Heart left ventricle (tissue), 16 donors: ENCODE measurements around the gene ATG16L2. TPM values are rescaled to one million over a fixed set of nuclear protein-coding genes. Genes with fewer than 3 reads are reported as not detected.
"Not testable (repeated sequence)": the region's sequence is repeated elsewhere in the genome, so short reads cannot be mapped to it uniquely, and the experiment has no call there.

Source experiments
- ATAC-seq, 4 donors: fragments of 200-7000 bp; cut with Tn5 transposase; one replicate each; pipeline ENCODE4 v1.9.1; 2020 to 2022; ENCODE audit warnings: moderate library complexity in 4 of 4, mild to moderate bottlenecking in 3 of 4, moderate number of reproducible peaks in 1 of 4
- DNase-seq, 5 donors: peaks; one replicate each; pipeline ENCODE4 v3.0.0-alpha.2; 2020
- H3K27ac ChIP-seq, 12 donors: fragments of 200-600 bp; sonication (generic) in 4 of 12; one replicate each; pipeline versions ENCODE4 v1.5.0 to v1.8.0; 2016 to 2022; ENCODE audit warnings: mild to moderate bottlenecking in 2 of 12
- H3K27me3 ChIP-seq, 9 donors: fragments of 200-600 bp; sonication (generic) in 2 of 9; one replicate each; pipeline versions ENCODE4 v1.5.1 to v1.8.0; 2016 to 2022; ENCODE audit warnings: mild to moderate bottlenecking in 3 of 9
- H3K36me3 ChIP-seq, 9 donors: fragments of 200-600 bp; sonication (generic) in 2 of 9; one replicate each; pipeline versions ENCODE4 v1.5.0 to v1.8.0; 2018 to 2022; ENCODE audit warnings: mild to moderate bottlenecking in 2 of 9
- H3K4me1 ChIP-seq, 12 donors: fragments of 200-600 bp; sonication (generic) in 4 of 12; one replicate each; pipeline versions ENCODE4 v1.5.0 to v1.8.0; 2016 to 2022; ENCODE audit warnings: mild to moderate bottlenecking in 3 of 12
- H3K4me3 ChIP-seq, 12 donors: fragments of 200-600 bp; sonication (generic) in 4 of 12; one replicate each; pipeline versions ENCODE4 v1.5.0 to v1.8.0; 2017 to 2022; ENCODE audit warnings: mild to moderate bottlenecking in 9 of 12, moderate library complexity in 4 of 12
- H3K9me3 ChIP-seq, 12 donors: fragments of 200-600 bp; sonication (generic) in 4 of 12; one replicate each; pipeline versions ENCODE4 v1.5.0 to v1.8.0; 2016 to 2022; ENCODE audit warnings: mild to moderate bottlenecking in 1 of 12
- POLR2A ChIP-seq, 2 donors: fragments of 450-650 bp; IDR thresholded peaks; one replicate each; pipeline ENCODE4 v1.6.1; 2017; ENCODE audit warnings: antibody characterized with exemption in 2 of 2, mild to moderate bottlenecking in 2 of 2, moderate library complexity in 2 of 2
- WGBS, 4 donors: extraction: QIAGEN DNeasy Blood & Tissue Kit in 2 of 4; methylation state at CpG; one replicate each; pipeline versions ENCODE4 v1.1.5 to v1.1.7; 2013 to 2018; 5-methylcytosine and 5-hydroxymethylcytosine counted together
- intact Hi-C, 10 donors: fragments of 100-400 bp; cut with DNase I; formaldehyde crosslinking; loops; one replicate each; pipeline versions ENCODE4 v1.11.1 to v1.14.2; 2022
- polyA plus RNA-seq, 2 donors: library from polyadenylated mRNA; stranded (reverse); fragments of 200-250 nt; gene quantifications; one replicate each; pipeline ENCODE4 v1.2.3, GENCODE V29; 2013
- total RNA-seq, 9 donors: library from RNA; depleted of rRNA in 2 of 9; stranded (reverse); fragments of >200 nt in 2 of 9; fragmentation: NEBNext Ultra II Directional in 3 of 9; extraction: Animal tissue kit (Norgen Biotek cat#: 25700) in 3 of 9; gene quantifications; one replicate each; pipeline versions ENCODE4 v1.1.0 to v1.2.4, GENCODE V29; 2016 to 2023
- TF ChIP-seq, protein P1 (sequence below), 12 donors: fragments of 200-600 bp; sonication (generic) in 4 of 12; IDR thresholded peaks; one replicate each; pipeline versions ENCODE4 v1.5.0 to v1.8.0; 2018 to 2022; ENCODE audit warnings: antibody characterized with exemption in 12 of 12, mild to moderate bottlenecking in 5 of 12
- donor health status: ischemic (EF 13 %, LVEDD 7.1; RV severe dilation, severe dysfunction).
- donor health status: healthy with polysubstance abuse.
- donor health status: DM: no; HTN: yes; CAD: no.
- donor health status: DM: no; HTN: no; CAD: no.
- donor health status: ischemic (EF 25% LVEDD 6.9; RV normal size, moderate dysfunction).
- donor health status: ischemic (EF 25% LVEDD 5.7; RV mildly dilated, moderate dysfunction).
- donor health status: healthy.
- donor health status: DM: yes; HTN: yes; CAD: no.
- donor health status: ischemic (EF 35%, LVEDD 5.7; RV mildly dilated, moderate dysfunction).
- donor health status: nonischemic (EF 11% LVEDD 7.7; RV severe dilation, severe dysfunction).
- donor health status: DM: yes; HTN: yes; CAD: no.
- donor health status: PGD.
- donor health status: ischemic (EF 29% LVEDD 5.4; RV normal size, mild dysfunction).
- donor health status: nonischemic (EF 23%, LVEDD 6.1; RV moderate dilation, normal function).

The ATG16L2 gene
- total and polyA plus RNA-seq, 11 donors = 6.0 to 28.9 (median 13.2) TPM

DNA sequence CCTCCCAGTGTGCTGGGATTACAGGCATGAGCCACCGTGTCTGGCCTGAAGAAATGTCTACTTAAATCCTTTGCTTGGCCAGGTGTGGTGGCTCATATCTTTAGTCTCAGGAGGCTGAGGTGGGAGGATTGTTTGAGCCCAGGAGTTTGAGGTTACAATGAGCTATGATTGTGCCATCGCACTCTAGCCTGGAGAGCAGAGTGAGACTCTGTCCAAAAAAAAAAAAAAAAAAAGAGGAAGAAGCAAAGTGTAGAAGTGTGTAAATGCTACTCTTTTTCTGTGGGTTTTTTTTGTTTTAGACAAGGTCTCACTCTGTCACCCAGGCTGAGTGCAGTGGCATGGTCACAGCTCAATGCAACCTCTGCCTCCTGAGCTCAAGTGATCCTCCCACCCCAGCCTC lies 6.4 kb upstream of the ATG16L2 start:
- DNase-seq (no peak), ATAC-seq (peak in 3 of 4 donors; percentile 49 to 61 (median 55))
- Histone ChIP-seq H3K4me1 (peaks cover 0 to 80% (median 9%) of the 10 kb centered on the region in 12 donors), H3K27me3 (no peaks in the 10 kb centered on the region), H3K36me3 (peaks cover 0 to 25% (median 4%) of the 10 kb centered on the region in 9 donors), H3K9me3 (no peaks in the 10 kb centered on the region), H3K4me3 (no peak overlapping the region), H3K27ac (peak overlapping the region in 6 of 12 donors; percentile 9 to 94 (median 44))
- intact Hi-C loops = loop anchor here in 1 of 10 donors (10.0 kb wide), 1 partner anchor 1347 kb away; no protein-coding TSS in a partner anchor
- TF ChIP-seq POLR2A (IDR thresholded peaks at IDR 0.05) = no peak
- TF ChIP-seq, protein P1, sequence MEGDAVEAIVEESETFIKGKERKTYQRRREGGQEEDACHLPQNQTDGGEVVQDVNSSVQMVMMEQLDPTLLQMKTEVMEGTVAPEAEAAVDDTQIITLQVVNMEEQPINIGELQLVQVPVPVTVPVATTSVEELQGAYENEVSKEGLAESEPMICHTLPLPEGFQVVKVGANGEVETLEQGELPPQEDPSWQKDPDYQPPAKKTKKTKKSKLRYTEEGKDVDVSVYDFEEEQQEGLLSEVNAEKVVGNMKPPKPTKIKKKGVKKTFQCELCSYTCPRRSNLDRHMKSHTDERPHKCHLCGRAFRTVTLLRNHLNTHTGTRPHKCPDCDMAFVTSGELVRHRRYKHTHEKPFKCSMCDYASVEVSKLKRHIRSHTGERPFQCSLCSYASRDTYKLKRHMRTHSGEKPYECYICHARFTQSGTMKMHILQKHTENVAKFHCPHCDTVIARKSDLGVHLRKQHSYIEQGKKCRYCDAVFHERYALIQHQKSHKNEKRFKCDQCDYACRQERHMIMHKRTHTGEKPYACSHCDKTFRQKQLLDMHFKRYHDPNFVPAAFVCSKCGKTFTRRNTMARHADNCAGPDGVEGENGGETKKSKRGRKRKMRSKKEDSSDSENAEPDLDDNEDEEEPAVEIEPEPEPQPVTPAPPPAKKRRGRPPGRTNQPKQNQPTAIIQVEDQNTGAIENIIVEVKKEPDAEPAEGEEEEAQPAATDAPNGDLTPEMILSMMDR (IDR thresholded peaks at IDR 0.05) = no peak
- 79 to 84% (median 79%) methylated on average over 2 of the region's 2 CpGs for WGBS, 4 donors

DNA sequence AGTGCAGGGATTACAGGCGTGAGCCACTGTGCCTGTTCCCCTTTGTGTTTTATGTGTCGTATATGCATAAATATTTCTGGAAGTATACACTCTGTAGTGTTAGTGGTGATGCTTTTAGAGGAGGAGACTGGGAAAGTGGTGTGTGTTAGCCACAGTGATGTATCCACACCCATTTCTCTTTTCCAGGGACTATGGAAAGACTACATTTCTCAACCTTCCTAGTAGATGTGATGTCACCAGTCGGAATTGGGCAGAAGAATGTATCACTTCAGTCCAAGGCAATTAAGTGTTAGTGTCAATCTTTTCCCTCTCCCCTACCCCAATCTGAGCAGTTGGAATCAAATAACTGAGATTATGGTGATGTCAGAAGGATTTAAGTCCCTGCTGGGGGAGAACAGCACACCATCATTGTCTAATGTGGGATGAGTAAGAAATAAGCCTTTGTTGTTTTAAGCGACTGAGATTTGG lies 5.8 kb upstream of the ATG16L2 start:
- H3K27ac ChIP-seq = peak overlapping the region in 3 of 12 donors; percentile 9 to 94 (median 64)

DNA sequence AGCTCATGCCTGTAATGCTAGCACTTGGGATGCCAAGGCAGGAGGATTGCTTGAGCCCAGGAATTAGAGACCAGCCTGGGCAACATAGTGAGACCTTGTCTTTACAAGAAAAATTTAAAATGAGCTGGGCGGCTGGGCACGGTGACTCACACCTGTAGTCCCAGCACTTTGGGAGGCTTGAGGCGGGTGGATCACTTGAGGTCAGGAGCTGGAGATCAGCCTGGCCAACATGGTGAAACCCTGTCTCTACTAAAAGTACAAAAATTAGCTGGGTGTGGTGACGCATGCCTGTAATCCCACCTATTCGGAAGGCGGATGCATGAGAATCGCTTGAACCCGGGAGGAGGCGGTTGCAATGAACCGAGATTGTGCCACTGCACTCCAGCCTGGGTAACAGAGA lies 2.5 kb upstream of the ATG16L2 start:
- ATAC-seq, H3K27me3 ChIP-seq, H3K9me3 ChIP-seq: not testable (repeated sequence)
- peak overlapping the region in 2 of 12 donors; percentile 74 to 91 for H3K4me3 ChIP-seq
- intact Hi-C loops = loop anchor here in 1 of 10 donors (5.0 kb wide), 1 partner anchor 89 kb away; no protein-coding TSS in a partner anchor
- peaks cover 0 to 84% (median 33%) of the 10 kb centered on the region in 12 donors for H3K4me1 ChIP-seq
- WGBS, 4 donors = 96 to 97% (median 96%) methylated on average over 10 of the region's 10 CpGs
- peak overlapping the region in 1 of 12 donors; percentile 96 for H3K27ac ChIP-seq
- peak in 1 of 5 donors; percentile 12 for DNase-seq
- peaks cover 0 to 27% (median 4%) of the 10 kb centered on the region in 9 donors for H3K36me3 ChIP-seq

More for the DNA sequence above, 5.8 kb upstream of the ATG16L2 start:
- H3K27me3 ChIP-seq = no peaks in the 10 kb centered on the region
- intact Hi-C loops = loop anchor here in 1 of 10 donors (10.0 kb wide), 1 partner anchor 1346 kb away; no protein-coding TSS in a partner anchor
- no peak overlapping the region for H3K4me3 ChIP-seq
- peaks cover 0 to 25% (median 4%) of the 10 kb centered on the region in 9 donors for H3K36me3 ChIP-seq
- no peaks in the 10 kb centered on the region for H3K9me3 ChIP-seq
- no peak for ATAC-seq
- H3K4me1 ChIP-seq = peaks cover 0 to 83% (median 14%) of the 10 kb centered on the region in 12 donors
- DNase-seq = no peak
- TF ChIP-seq, protein P1 (IDR thresholded peaks at IDR 0.05) = no peak
- TF ChIP-seq POLR2A (IDR thresholded peaks at IDR 0.05) = no peak
- 82 to 94% (median 91%) methylated on average over 4 of the region's 4 CpGs for WGBS, 4 donors

DNA sequence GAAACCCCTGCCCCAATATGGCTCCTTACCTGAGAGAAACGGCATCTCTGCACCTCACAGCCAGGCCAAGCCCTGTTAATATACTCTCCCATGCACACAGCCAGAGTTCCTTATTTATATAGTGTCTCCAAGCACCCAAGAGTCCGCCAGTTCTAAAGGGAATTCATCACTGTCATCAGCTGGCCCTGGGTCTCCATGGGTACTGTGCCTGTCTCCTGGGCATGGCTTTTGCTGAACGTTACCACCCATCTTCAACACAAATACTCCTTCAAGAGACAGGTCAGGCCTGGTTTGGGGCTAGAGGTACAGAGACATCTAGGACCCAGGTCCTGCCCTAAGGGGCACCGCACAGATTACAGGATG lies 1.6 kb upstream of the ATG16L2 start:
- DNase-seq = no peak
- Histone ChIP-seq H3K4me1 (peaks cover 0 to 78% (median 33%) of the 10 kb centered on the region in 12 donors), H3K9me3 (no peaks in the 10 kb centered on the region), H3K4me3 (peak overlapping the region in 10 of 12 donors; percentile 67 to 99 (median 79)), H3K27ac (peak overlapping the region in 6 of 12 donors; percentile 91 to 98 (median 96)), H3K36me3 (peaks cover 0 to 35% (median 4%) of the 10 kb centered on the region in 9 donors), H3K27me3 (no peaks in the 10 kb centered on the region)
- no peak for ATAC-seq
- intact Hi-C loops = loop anchor here in 1 of 10 donors (5.0 kb wide), 1 partner anchor 90 kb away; no protein-coding TSS in a partner anchor
- no peak for TF ChIP-seq POLR2A (IDR thresholded peaks at IDR 0.05)
- TF ChIP-seq, protein P1 (IDR thresholded peaks at IDR 0.05) = no peak
- 47 to 72% (median 59%) methylated on average over 3 to 4 of the region's 4 CpGs for WGBS, 4 donors
